HCT116 (cell line): ENCODE results near the gene HNF1B. TPM values are rescaled to one million over a fixed set of nuclear protein-coding genes. Genes with fewer than 3 reads are reported as not detected.

Experiments
- ATAC-seq: fragments of 200-7000 bp; cut with Tn5 transposase; 2 replicates; pipeline ENCODE4 v1.9.1; 2020; ENCODE audit warnings: mild to moderate bottlenecking, moderate library complexity
- BruUV-seq: library from RNA; stranded (reverse); fragments of 400-500 nt; replicated peaks from 2 replicates; lab custom pipeline; 2021; lab: Mats Ljungman, UMichigan
- CTCF ChIA-PET: fragments of 300-600 bp; sonication (Branson Sonifier 250); formaldehyde crosslinking; loops from one replicate; lab custom pipeline; 2021; ENCODE audit warnings: antibody characterized with exemption; lab: Charles Lee
- POLR2A ChIA-PET: fragments of 300-600, 350-600 bp; sonication (Branson Sonifier 250); formaldehyde crosslinking; loops from one replicate; lab custom pipeline; 2021; ENCODE audit warnings: antibody characterized with exemption; lab: Charles Lee
- RAD21 ChIA-PET, 2 experiments: fragments of 300-600 bp; sonication (Branson Sonifier 250); formaldehyde crosslinking; loops; one replicate each; lab custom pipeline; 2023; ENCODE audit warnings: low total read pairs in 2 of 2; ENCODE audit not compliant: uncharacterized antibody in 2 of 2, unreplicated experiment in 2 of 2, low non-redundant PET in 1 of 2; lab: Charles Lee
- DNase-seq: peaks from one replicate; pipeline ENCODE4 v3.0.0-alpha.2; 2010; ENCODE audit warnings: low read depth, low spot score
- H2AFZ ChIP-seq: fragments of 200-600 bp; shearing (Covaris generic), sonication (generic); 2 replicates; pipeline ENCODE4 v1.6.1; 2017; ENCODE audit warnings: low read depth, mixed run types, mixed read lengths, antibody characterized with exemption, low read length; ENCODE audit not compliant: poor library complexity, severe bottlenecking
- H3K27ac ChIP-seq: 2 replicates; pipeline ENCODE4 v1.5.1; 2012; ENCODE audit warnings: low read depth, low read length
- H3K27me3 ChIP-seq: fragments of 200-600 bp; sonication (generic); 2 replicates; pipeline ENCODE4 v1.6.1; 2016; ENCODE audit warnings: mixed run types, low read length, mixed read lengths; ENCODE audit not compliant: insufficient read depth
- H3K36me3 ChIP-seq, 2 experiments: fragments of 200-500 bp in 1 of 2; fragments of 200-600 bp in 1 of 2; sonication (Bioruptor generic) in 1 of 2; sonication (generic) in 1 of 2; 2 replicates each; pipeline versions ENCODE4 v1.5.1 to v1.6.1; 2014 to 2016; ENCODE audit warnings: low read length in 2 of 2, inconsistent platforms in 1 of 2, mixed read lengths in 1 of 2, mixed run types in 1 of 2; ENCODE audit not compliant: insufficient read depth in 2 of 2, control insufficient read depth in 1 of 2
- H3K4me1 ChIP-seq, 2 experiments: fragments of 200-600 bp in 1 of 2; sonication (generic) in 1 of 2; 2 replicates each; pipeline versions ENCODE4 v1.5.1 to v1.6.1; 2012 to 2017; ENCODE audit warnings: low read length in 2 of 2, inconsistent platforms in 1 of 2, mild to moderate bottlenecking in 1 of 2, mixed read lengths in 1 of 2, mixed run types in 1 of 2, moderate library complexity in 1 of 2; ENCODE audit not compliant: insufficient read depth in 2 of 2, control insufficient read depth in 1 of 2
- H3K4me2 ChIP-seq: fragments of 200-600 bp; sonication (generic); 2 replicates; pipeline ENCODE4 v1.6.1; 2017; ENCODE audit warnings: mixed run types, low read length, mixed read lengths
- H3K4me3 ChIP-seq, 2 experiments: fragments of 200-600 bp in 1 of 2; sonication (generic) in 1 of 2; replicated peaks in 1 of 2; 2 replicates each; pipeline ENCODE4 v1.5.1; 2011 to 2016; ENCODE audit warnings: low read length in 2 of 2, control low read depth in 1 of 2, low read depth in 1 of 2, mild to moderate bottlenecking in 1 of 2, mixed read lengths in 1 of 2, mixed run types in 1 of 2
- H3K79me2 ChIP-seq: fragments of 200-600 bp; sonication (generic); 2 replicates; pipeline ENCODE4 v1.6.1; 2017; ENCODE audit warnings: mild to moderate bottlenecking, mixed run types, low read length, moderate library complexity, mixed read lengths; ENCODE audit not compliant: insufficient read depth
- H3K9ac ChIP-seq: fragments of 200-600 bp; sonication (generic); 2 replicates; pipeline ENCODE4 v1.6.1; 2016; ENCODE audit warnings: low read length, mixed read lengths
- H3K9me2 ChIP-seq: fragments of 200-600 bp; sonication (generic), shearing (Covaris generic); 2 replicates; pipeline ENCODE4 v1.6.1; 2017; ENCODE audit warnings: mixed run types, mild to moderate bottlenecking, moderate library complexity; ENCODE audit not compliant: insufficient read depth
- H3K9me3 ChIP-seq, 2 experiments: fragments of 200-500 bp in 1 of 2; fragments of 200-600 bp in 1 of 2; sonication (Bioruptor generic) in 1 of 2; sonication (generic) in 1 of 2; 2 replicates each; pipeline ENCODE4 v1.6.1; 2014 to 2017; ENCODE audit warnings: low read length in 2 of 2, mixed read lengths in 2 of 2, inconsistent platforms in 1 of 2, low read depth in 1 of 2, mild to moderate bottlenecking in 1 of 2, mixed run types in 1 of 2, moderate library complexity in 1 of 2; ENCODE audit not compliant: control insufficient read depth in 1 of 2, insufficient read depth in 1 of 2
- H4K20me1 ChIP-seq: fragments of 200-600 bp; sonication (generic), shearing (Covaris generic); 2 replicates; pipeline ENCODE4 v1.6.1; 2017; ENCODE audit warnings: mixed run types, mild to moderate bottlenecking, moderate library complexity; ENCODE audit not compliant: insufficient read depth
- CEBPB ChIP-seq: IDR thresholded peaks from 2 replicates; pipeline ENCODE4 v1.6.1; 2012; ENCODE audit warnings: low read depth
- CTCF ChIP-seq, 3 experiments: fragments of 200-600 bp in 1 of 3; sonication (generic) in 1 of 3; IDR thresholded peaks in 2 of 3; conservative IDR thresholded peaks in 1 of 3; 2 replicates each; pipeline ENCODE4 v1.5.1; 2012 to 2017; ENCODE audit warnings: low read depth in 2 of 3, low read length in 2 of 3, antibody characterized with exemption in 1 of 3, borderline replicate concordance in 1 of 3, control low read depth in 1 of 3, mild to moderate bottlenecking in 1 of 3, mixed read lengths in 1 of 3, mixed run types in 1 of 3, moderate library complexity in 1 of 3; ENCODE audit not compliant: insufficient read depth in 1 of 3
- EGR1 ChIP-seq: IDR thresholded peaks from 2 replicates; pipeline ENCODE4 v1.6.1; 2012; ENCODE audit warnings: low read depth
- ELF1 ChIP-seq: IDR thresholded peaks from 2 replicates; pipeline ENCODE4 v1.6.1; 2012; ENCODE audit warnings: low read depth, borderline replicate concordance
- EZH2 ChIP-seq: fragments of 200-600 bp; sonication (generic); IDR thresholded peaks from 2 replicates; pipeline ENCODE4 v1.6.1; 2017; ENCODE audit warnings: antibody characterized with exemption, mixed run types
- EZH2phosphoT487 ChIP-seq: fragments of 200-600 bp; IDR thresholded peaks from 2 replicates; pipeline ENCODE4 v1.6.1; 2018; ENCODE audit warnings: antibody characterized with exemption, borderline replicate concordance
- POLR2A ChIP-seq: IDR thresholded peaks from 2 replicates; pipeline ENCODE4 v1.7.0; 2011; ENCODE audit warnings: borderline replicate concordance; ENCODE audit not compliant: insufficient read depth, insufficient read length; ENCODE audit errors: extremely low read depth
- POLR2AphosphoS5 ChIP-seq: IDR thresholded peaks from 2 replicates; pipeline ENCODE4 v1.6.1; 2011; ENCODE audit warnings: mild to moderate bottlenecking, low read depth, low read length, moderate library complexity
- RAD21 ChIP-seq: IDR thresholded peaks from 2 replicates; pipeline ENCODE4 v1.6.1; 2012; ENCODE audit warnings: low read depth, mild to moderate bottlenecking
- SIN3A ChIP-seq: IDR thresholded peaks from 2 replicates; pipeline ENCODE4 v1.6.1; 2012; ENCODE audit warnings: low read depth
- SP1 ChIP-seq: IDR thresholded peaks from 2 replicates; pipeline ENCODE4 v1.6.1; 2012; ENCODE audit warnings: low read depth
- SRF ChIP-seq: IDR thresholded peaks from 2 replicates; pipeline ENCODE4 v1.6.1; 2012; ENCODE audit warnings: low read depth
- YY1 ChIP-seq: IDR thresholded peaks from 2 replicates; pipeline ENCODE4 v1.6.1; 2011; ENCODE audit warnings: low read length, low read depth, moderate library complexity, mild to moderate bottlenecking; ENCODE audit not compliant: insufficient replicate concordance; ENCODE audit errors: extremely low read depth
- ZFX ChIP-seq: fragments of 450-650 bp; IDR thresholded peaks from 2 replicates; pipeline ENCODE4 v1.6.1; 2017
- ZNF274 ChIP-seq: fragments of 200-500 bp; sonication (Bioruptor generic); IDR thresholded peaks from 2 replicates; pipeline ENCODE4 v1.6.1; 2014; ENCODE audit warnings: mild to moderate bottlenecking, low read depth, low read length, inconsistent platforms
- intact Hi-C: fragments of 100-400 bp; cut with micrococcal nuclease; formaldehyde crosslinking; loops from 2 replicates; pipeline ENCODE4 v1.10.0; 2022
- total RNA-seq: library from RNA; stranded (reverse); gene quantifications from one replicate; pipeline ENCODE4 v1.2.1, GENCODE V29; 2021; ENCODE audit not compliant: unreplicated experiment
- TF ChIP-seq, protein P1 (sequence below): IDR thresholded peaks from 2 replicates; pipeline ENCODE4 v1.6.1; 2011; ENCODE audit warnings: mild to moderate bottlenecking, low read length, moderate library complexity; ENCODE audit not compliant: insufficient replicate concordance; ENCODE audit errors: extremely low read depth
- TF ChIP-seq, protein P2 (sequence below): IDR thresholded peaks from 2 replicates; pipeline ENCODE4 v1.6.1; 2012

HNF1B gene
- total RNA-seq, 1 experiment from 2014 or later: 3.6 TPM

- POLR2A ChIA-PET: interaction anchor here (2.0 kb wide), 1 partner anchor 34 kb away, joined by 6 read pairs; the partner anchor contains the start of gene SYNRG
These were observed 101.6 kb downstream of the HNF1B start, which contains the start of gene DDX52 for GRCh38 chr17:37643118-37643766. TSS of gene DDX52 (minus strand) at chr17:37643446. CDS start at chr17:37643420, 26 bp downstream.

More at GRCh38 chr17:37643118-37643766, 101.6 kb downstream of the HNF1B start, which contains the start of gene DDX52:
- Histone ChIP-seq H3K9me2 (no peaks in the 10 kb centered on the region), H3K9ac (peak within 1 kb of the TSS; percentile 80), H3K9me3 (no peaks in the 10 kb centered on the region), H3K4me2 (peak within 1 kb of the TSS; percentile 74), H4K20me1 (no peaks in the 10 kb centered on the region), H3K27ac (peak within 1 kb of the TSS; percentile 48), H3K27me3 (peaks cover 16% of the 10 kb centered on the region; the same call in 1 of the 2 replicates), H3K36me3 (peaks cover 7 to 10% of the 10 kb centered on the region in 2 experiments; a peak in 3 of 4 replicates), H3K79me2 (peaks cover 47% of the 10 kb centered on the region), H3K4me3 (peak within 1 kb of the TSS; percentile 69 to 90), H3K4me1 (peaks cover 5 to 12% of the 10 kb centered on the region in 2 experiments; a peak in 3 of 4 replicates), H2AFZ (peak within 1 kb of the TSS; percentile 97)
- ATAC-seq: peak; percentile 98
- DNase-seq: peak; percentile 76
- ChIA-PET CTCF (no interaction called here), RAD21 (no interaction called here)
- TF ChIP-seq POLR2AphosphoS5 (peak; percentile 93), EZH2phosphoT487 (no peak), CEBPB (peak; percentile 59; the same call in 1 of the 2 replicates), SP1 (no peak), EZH2 (no peak), ELF1 (no peak), CTCF (IDR thresholded peaks at IDR 0.05 in 2 of 3, conservative IDR thresholded peaks at IDR 0.05 in 1 of 3; ENCODE audit: borderline replicate concordance in 1 of 3, insufficient read depth in 1 of 3, low read depth in 2 of 3, low read length in 2 of 3) (no peak), SRF (no peak), ZNF274 (no peak), ZFX (peak; percentile 68), SIN3A (peak; percentile 54; the same call in 1 of the 2 replicates), EGR1 (no peak), RAD21 (no peak), YY1 (peak; percentile 83), POLR2A (peak; percentile 70)
- TF ChIP-seq, protein P1, sequence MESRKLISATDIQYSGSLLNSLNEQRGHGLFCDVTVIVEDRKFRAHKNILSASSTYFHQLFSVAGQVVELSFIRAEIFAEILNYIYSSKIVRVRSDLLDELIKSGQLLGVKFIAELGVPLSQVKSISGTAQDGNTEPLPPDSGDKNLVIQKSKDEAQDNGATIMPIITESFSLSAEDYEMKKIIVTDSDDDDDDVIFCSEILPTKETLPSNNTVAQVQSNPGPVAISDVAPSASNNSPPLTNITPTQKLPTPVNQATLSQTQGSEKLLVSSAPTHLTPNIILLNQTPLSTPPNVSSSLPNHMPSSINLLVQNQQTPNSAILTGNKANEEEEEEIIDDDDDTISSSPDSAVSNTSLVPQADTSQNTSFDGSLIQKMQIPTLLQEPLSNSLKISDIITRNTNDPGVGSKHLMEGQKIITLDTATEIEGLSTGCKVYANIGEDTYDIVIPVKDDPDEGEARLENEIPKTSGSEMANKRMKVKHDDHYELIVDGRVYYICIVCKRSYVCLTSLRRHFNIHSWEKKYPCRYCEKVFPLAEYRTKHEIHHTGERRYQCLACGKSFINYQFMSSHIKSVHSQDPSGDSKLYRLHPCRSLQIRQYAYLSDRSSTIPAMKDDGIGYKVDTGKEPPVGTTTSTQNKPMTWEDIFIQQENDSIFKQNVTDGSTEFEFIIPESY: no peak
- TF ChIP-seq, protein P2, sequence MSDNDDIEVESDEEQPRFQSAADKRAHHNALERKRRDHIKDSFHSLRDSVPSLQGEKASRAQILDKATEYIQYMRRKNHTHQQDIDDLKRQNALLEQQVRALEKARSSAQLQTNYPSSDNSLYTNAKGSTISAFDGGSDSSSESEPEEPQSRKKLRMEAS: peak; percentile 7
- BruUV-seq: TSS peak; percentile 76
- intact Hi-C loops: no loop called here
